Mesenchymal stem cell (in vitro differentiated cells and primary cell): ENCODE measurements around the gene CDK11A.
A peak's percentile ranks its signal among the peaks of the same experiment; 100 is the strongest.

Experiments
- DNase-seq: peaks from one replicate; pipeline ENCODE4 v3.0.0-alpha.2; 2013
- H2AFZ ChIP-seq: one replicate; pipeline ENCODE4 v1.6.1; 2013; ENCODE audit warnings: low read depth, mild to moderate bottlenecking, control low read depth, inconsistent platforms, low read length, moderate library complexity
- H2AK5ac ChIP-seq: 2 replicates; pipeline ENCODE4 v1.6.1; 2013; ENCODE audit warnings: low read length, moderate library complexity, mild to moderate bottlenecking, inconsistent platforms; ENCODE audit not compliant: severe bottlenecking
- H2BK120ac ChIP-seq: one replicate; pipeline ENCODE4 v1.6.1; 2013; ENCODE audit warnings: low read depth, mild to moderate bottlenecking, inconsistent platforms, low read length, moderate library complexity
- H2BK12ac ChIP-seq, 2 experiments: one replicate each; pipeline ENCODE4 v1.6.1; 2013; ENCODE audit warnings: inconsistent platforms in 2 of 2, low read length in 2 of 2, mild to moderate bottlenecking in 2 of 2, moderate library complexity in 2 of 2, control low read depth in 1 of 2
- H2BK15ac ChIP-seq: one replicate; pipeline ENCODE4 v1.6.1; 2013; ENCODE audit warnings: mild to moderate bottlenecking, low read depth, inconsistent platforms; ENCODE audit not compliant: poor library complexity, severe bottlenecking
- H2BK5ac ChIP-seq: 2 replicates; pipeline ENCODE4 v1.6.1; 2013; ENCODE audit warnings: low read depth, mild to moderate bottlenecking, low read length, control low read depth, inconsistent platforms; ENCODE audit not compliant: poor library complexity, severe bottlenecking
- H3K14ac ChIP-seq, 2 experiments: one replicate each; pipeline ENCODE4 v1.6.1; 2013; ENCODE audit warnings: inconsistent platforms in 2 of 2, low read length in 2 of 2, control low read depth in 1 of 2, mild to moderate bottlenecking in 1 of 2, moderate library complexity in 1 of 2
- H3K18ac ChIP-seq, 2 experiments: one replicate each; pipeline ENCODE4 v1.6.1; 2013; ENCODE audit warnings: inconsistent platforms in 2 of 2, low read length in 2 of 2, control low read depth in 1 of 2, low read depth in 1 of 2, mild to moderate bottlenecking in 1 of 2
- H3K23ac ChIP-seq, 2 experiments: one replicate each; pipeline ENCODE4 v1.6.1; 2013; ENCODE audit warnings: inconsistent platforms in 2 of 2, low read length in 2 of 2, mild to moderate bottlenecking in 2 of 2, moderate library complexity in 2 of 2, control low read depth in 1 of 2
- H3K27ac ChIP-seq: 2 replicates; pipeline ENCODE4 v1.5.1; 2013; ENCODE audit warnings: mild to moderate bottlenecking, moderate library complexity, low read length, control low read depth, inconsistent platforms; ENCODE audit not compliant: poor library complexity, severe bottlenecking
- H3K27me3 ChIP-seq, 2 experiments: 2 replicates each; pipeline versions ENCODE4 v1.6.1 to v1.7.0; 2013; ENCODE audit warnings: low read length in 2 of 2, mild to moderate bottlenecking in 2 of 2, moderate library complexity in 2 of 2, control low read depth in 1 of 2, inconsistent platforms in 1 of 2; ENCODE audit not compliant: control insufficient read depth in 1 of 2, insufficient read depth in 1 of 2
- H3K36me3 ChIP-seq, 2 experiments: 2 replicates each; pipeline versions ENCODE4 v1.6.1 to v1.7.0; 2013; ENCODE audit warnings: low read length in 2 of 2, control low read depth in 1 of 2, inconsistent platforms in 1 of 2, low read depth in 1 of 2, mild to moderate bottlenecking in 1 of 2; ENCODE audit not compliant: insufficient read depth in 2 of 2, control insufficient read depth in 1 of 2
- H3K4ac ChIP-seq, 2 experiments: one replicate each; pipeline ENCODE4 v1.6.1; 2013; ENCODE audit warnings: inconsistent platforms in 2 of 2, low read length in 2 of 2, mild to moderate bottlenecking in 2 of 2, moderate library complexity in 2 of 2, control low read depth in 1 of 2, low read depth in 1 of 2
- H3K4me1 ChIP-seq: 2 replicates; pipeline ENCODE4 v1.6.1; 2013; ENCODE audit warnings: low read depth, low read length, control low read depth; ENCODE audit not compliant: control insufficient read depth, insufficient read depth
- H3K4me2 ChIP-seq: 2 replicates; pipeline ENCODE4 v1.6.1; 2013; ENCODE audit warnings: low read length, mild to moderate bottlenecking, inconsistent platforms; ENCODE audit not compliant: poor library complexity, severe bottlenecking
- H3K4me3 ChIP-seq, 2 experiments: 2 replicates each; pipeline versions ENCODE4 v1.5.1 to v1.7.0; 2013; ENCODE audit warnings: low read length in 2 of 2, mild to moderate bottlenecking in 2 of 2, control low read depth in 1 of 2, low read depth in 1 of 2; ENCODE audit not compliant: insufficient read depth in 1 of 2
- H3K79me1 ChIP-seq: replicated peaks from 2 replicates; pipeline ENCODE4 v1.6.1; 2013; ENCODE audit warnings: mild to moderate bottlenecking, control low read depth, low read length, inconsistent platforms; ENCODE audit not compliant: poor library complexity, severe bottlenecking
- H3K9ac ChIP-seq: 2 replicates; pipeline ENCODE4 v1.7.0; 2013; ENCODE audit warnings: mild to moderate bottlenecking, low read length, moderate library complexity
- H3K9me3 ChIP-seq: 2 replicates; pipeline ENCODE4 v1.7.0; 2013; ENCODE audit warnings: mild to moderate bottlenecking, low read length; ENCODE audit not compliant: control insufficient read depth
- H4K8ac ChIP-seq: one replicate; pipeline ENCODE4 v1.6.1; 2013; ENCODE audit warnings: inconsistent platforms, mild to moderate bottlenecking, low read length, moderate library complexity
- H4K91ac ChIP-seq: one replicate; pipeline ENCODE4 v1.6.1; 2013; ENCODE audit warnings: mild to moderate bottlenecking, low read length, inconsistent platforms
- WGBS: methylation state at CpG from one replicate; pipeline ENCODE4 v1.1.7; 2013; ENCODE audit warnings: mixed read lengths; 5-methylcytosine and 5-hydroxymethylcytosine counted together

CDK11A gene

DNA sequence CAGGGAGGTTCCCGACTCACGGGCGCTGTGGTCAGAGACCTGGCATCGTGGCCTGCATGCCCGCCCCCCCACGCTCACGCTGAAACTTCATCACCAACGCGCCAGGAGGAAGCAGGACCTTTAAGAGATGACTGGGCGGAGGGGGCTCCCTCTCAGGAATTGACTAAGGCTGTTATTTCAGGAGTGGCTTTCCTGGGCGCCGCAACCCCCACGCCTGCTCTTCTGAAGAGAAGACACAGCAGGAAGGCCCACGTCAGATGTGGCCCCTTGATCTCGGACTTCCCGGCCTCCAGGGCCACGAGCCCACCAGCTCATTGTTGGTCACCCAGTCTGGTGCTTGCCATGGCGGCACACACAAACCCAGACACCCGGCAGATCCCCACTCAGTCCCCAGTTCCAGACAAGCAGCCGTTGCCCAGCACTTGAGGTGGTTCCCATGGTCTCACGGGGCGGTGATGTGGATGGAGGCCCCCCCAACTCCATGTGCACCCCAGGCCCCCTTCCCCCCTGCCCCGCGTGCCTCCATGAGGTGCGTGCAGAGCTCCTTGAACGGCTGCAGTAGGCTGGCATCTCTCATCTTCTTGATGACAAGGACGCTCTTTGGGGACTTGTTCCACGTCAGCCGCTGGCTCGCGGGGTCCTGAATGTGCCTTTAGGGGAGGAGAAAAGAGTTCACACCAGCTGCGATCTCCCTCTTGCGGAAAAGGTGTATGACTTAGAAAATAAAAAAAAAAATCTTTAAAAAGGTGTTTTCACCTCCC is 32.7 kb upstream of the CDK11A start:
- peaks cover 53% of the 10 kb centered on the region for H3K79me1 ChIP-seq
- no peak for DNase-seq
- H2BK12ac ChIP-seq = no peak overlapping the region
- no peak overlapping the region for H3K18ac ChIP-seq
- H4K91ac ChIP-seq = no peak overlapping the region
- no peak overlapping the region for H3K23ac ChIP-seq
- no peak overlapping the region for H2BK15ac ChIP-seq
- H2AK5ac ChIP-seq = no peak overlapping the region
- no peaks in the 10 kb centered on the region for H3K27me3 ChIP-seq
- H3K27ac ChIP-seq = no peak overlapping the region
- peaks cover 78 to 98% of the 10 kb centered on the region in 2 experiments for H3K36me3 ChIP-seq
- no peak overlapping the region for H3K4ac ChIP-seq
- H3K4me3 ChIP-seq = no peak overlapping the region
- H2AFZ ChIP-seq = no peak overlapping the region
- no peak overlapping the region for H4K8ac ChIP-seq
- H3K14ac ChIP-seq = no peak overlapping the region
- H3K4me1 ChIP-seq = peaks cover 14% of the 10 kb centered on the region
- H2BK5ac ChIP-seq = no peak overlapping the region
- WGBS = 95% methylated on average over 31 of the region's 33 CpGs
- H3K9ac ChIP-seq = no peak overlapping the region
- no peak overlapping the region for H3K4me2 ChIP-seq
- no peaks in the 10 kb centered on the region for H3K9me3 ChIP-seq
- H2BK120ac ChIP-seq = no peak overlapping the region

DNA sequence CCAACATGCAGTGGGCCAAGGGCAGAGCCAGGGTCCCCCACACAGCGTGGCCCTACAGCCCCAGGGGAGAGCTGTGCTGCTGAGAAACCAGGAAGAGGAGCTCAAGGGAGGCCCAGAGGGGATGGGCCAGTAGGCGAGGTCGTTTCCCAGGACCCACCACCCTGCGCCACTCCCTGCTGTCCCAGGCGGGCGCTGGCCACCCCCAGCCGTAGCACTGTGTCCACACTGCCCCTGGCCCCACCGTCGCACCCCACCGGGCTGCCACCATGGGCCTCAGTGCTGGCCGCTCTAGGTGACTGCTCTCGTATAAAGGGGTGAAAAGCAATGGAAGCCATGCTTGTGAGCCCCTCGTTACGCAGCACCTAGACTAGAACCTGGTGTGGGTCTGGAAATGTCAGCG is 31.7 kb upstream of the CDK11A start:
- Histone ChIP-seq H3K79me1 (peaks cover 53% of the 10 kb centered on the region), H3K23ac (no peak overlapping the region), H2BK15ac (no peak overlapping the region), H3K9me3 (no peaks in the 10 kb centered on the region), H3K4ac (no peak overlapping the region), H3K14ac (no peak overlapping the region), H3K9ac (no peak overlapping the region), H3K4me1 (peaks cover 14% of the 10 kb centered on the region), H3K18ac (no peak overlapping the region), H3K27me3 (no peaks in the 10 kb centered on the region), H2BK120ac (no peak overlapping the region), H3K4me2 (no peak overlapping the region), H3K27ac (no peak overlapping the region), H2BK5ac (no peak overlapping the region), H2AK5ac (no peak overlapping the region), H3K4me3 (no peak overlapping the region), H4K91ac (no peak overlapping the region), H3K36me3 (peaks cover 68 to 89% of the 10 kb centered on the region in 2 experiments), H2AFZ (no peak overlapping the region), H2BK12ac (no peak overlapping the region), H4K8ac (no peak overlapping the region)
- DNase-seq = no peak
- WGBS = 88% methylated on average over 15 of the region's 15 CpGs

DNA sequence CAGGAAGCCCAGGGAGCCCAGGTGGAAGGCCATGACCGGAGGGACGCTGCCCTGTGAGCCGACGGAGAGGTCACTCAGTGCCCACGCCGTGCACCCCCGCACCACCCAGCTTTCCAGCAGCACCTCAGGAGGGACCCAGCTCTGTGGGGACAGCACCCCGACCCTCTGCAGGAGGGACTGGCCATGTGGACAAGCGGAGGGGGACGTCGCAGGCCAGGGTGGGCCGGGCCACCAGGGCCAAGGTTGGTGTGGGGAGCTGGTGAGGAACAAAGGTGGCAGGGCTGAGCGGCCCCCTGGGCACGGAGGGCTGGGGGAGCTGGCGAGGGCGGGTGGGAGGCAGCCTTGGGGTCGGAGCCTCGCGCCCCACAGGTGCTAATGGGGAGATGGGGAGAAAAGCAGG is 31.3 kb upstream of the CDK11A start:
- Histone ChIP-seq H3K4me1 (peaks cover 10% of the 10 kb centered on the region), H3K4me3 (no peak overlapping the region), H4K8ac (no peak overlapping the region), H3K4ac (no peak overlapping the region), H3K14ac (no peak overlapping the region), H2AK5ac (no peak overlapping the region), H3K79me1 (peaks cover 52% of the 10 kb centered on the region), H2AFZ (no peak overlapping the region), H2BK12ac (no peak overlapping the region), H3K18ac (peak overlapping the region in 1 of 2 experiments; percentile 9), H3K9ac (no peak overlapping the region), H3K4me2 (no peak overlapping the region), H3K9me3 (no peaks in the 10 kb centered on the region), H2BK120ac (no peak overlapping the region), H4K91ac (no peak overlapping the region), H3K23ac (no peak overlapping the region), H3K36me3 (peaks cover 64 to 84% of the 10 kb centered on the region in 2 experiments), H2BK5ac (no peak overlapping the region), H2BK15ac (no peak overlapping the region), H3K27ac (no peak overlapping the region), H3K27me3 (no peaks in the 10 kb centered on the region)
- no peak for DNase-seq
- WGBS = 94% methylated on average over 18 of the region's 19 CpGs

DNA sequence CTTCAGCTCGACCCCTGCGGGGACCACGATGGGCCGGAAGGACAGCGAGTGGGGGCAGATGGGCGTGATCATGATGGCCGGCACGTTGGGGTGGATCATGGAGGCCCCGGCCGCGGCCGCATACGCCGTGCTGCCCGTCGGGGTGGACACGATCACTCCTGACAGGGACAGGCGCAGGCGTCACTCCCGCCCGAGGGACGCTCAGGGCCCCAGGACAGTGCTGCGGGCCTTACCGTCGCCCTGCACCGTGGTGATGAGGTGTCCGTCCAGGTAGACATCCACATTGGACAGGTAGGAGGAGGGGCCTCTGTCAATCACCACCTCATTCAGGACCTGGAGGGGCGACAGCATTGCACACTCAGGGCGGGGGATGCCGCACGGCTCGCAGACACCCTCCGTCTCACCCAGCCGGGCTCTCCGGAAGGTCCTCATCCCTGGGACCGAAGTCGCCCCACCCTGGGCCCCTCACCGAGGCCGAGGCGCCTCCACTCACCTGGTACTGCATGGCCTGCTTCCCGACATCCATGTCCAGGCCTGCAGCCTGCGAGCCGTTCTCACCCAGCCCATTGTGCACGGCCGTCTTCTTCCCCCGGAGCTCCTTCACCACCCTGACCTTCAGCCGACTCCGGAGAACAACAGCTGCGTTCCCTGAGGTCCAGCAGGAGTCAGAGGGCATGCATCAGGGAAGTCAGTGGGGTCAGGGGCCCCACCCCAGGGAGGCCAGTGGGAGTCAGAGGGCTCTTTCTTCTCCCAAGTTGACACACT is 30.1 kb upstream of the CDK11A start:
- peaks cover 52 to 72% of the 10 kb centered on the region in 2 experiments for H3K36me3 ChIP-seq
- H4K8ac ChIP-seq = no peak overlapping the region
- H3K79me1 ChIP-seq = peaks cover 41% of the 10 kb centered on the region
- no peak overlapping the region for H2BK12ac ChIP-seq
- no peak overlapping the region for H3K18ac ChIP-seq
- no peak for DNase-seq
- H2BK120ac ChIP-seq = no peak overlapping the region
- H3K9me3 ChIP-seq = no peaks in the 10 kb centered on the region
- H3K4me3 ChIP-seq = no peak overlapping the region
- no peak overlapping the region for H4K91ac ChIP-seq
- H3K9ac ChIP-seq = no peak overlapping the region
- no peak overlapping the region for H2AK5ac ChIP-seq
- no peak overlapping the region for H3K4me2 ChIP-seq
- no peak overlapping the region for H3K27ac ChIP-seq
- H2BK5ac ChIP-seq = no peak overlapping the region
- no peak overlapping the region for H3K23ac ChIP-seq
- no peak overlapping the region for H3K4ac ChIP-seq
- no peak overlapping the region for H3K14ac ChIP-seq
- no peaks in the 10 kb centered on the region for H3K27me3 ChIP-seq
- peaks cover 8% of the 10 kb centered on the region for H3K4me1 ChIP-seq
- H2BK15ac ChIP-seq = no peak overlapping the region
- 96% methylated on average over 47 of the region's 49 CpGs for WGBS
- no peak overlapping the region for H2AFZ ChIP-seq
